Neural progenitor cell (in vitro differentiated cells): ENCODE data around the gene PRKCE. TPM values are rescaled to one million over a fixed set of nuclear protein-coding genes. Genes with fewer than 3 reads are reported as not detected.

Source experiments
- DNase-seq: peaks from one replicate; pipeline ENCODE4 v3.0.0-alpha.2; 2016; ENCODE audit warnings: low spot score
- H2AFZ ChIP-seq: fragments of 200-600 bp; sonication (generic); replicated peaks from 2 replicates; pipeline ENCODE4 v1.6.1; 2016; ENCODE audit warnings: antibody characterized with exemption
- H3F3A ChIP-seq: fragments of 200-600 bp; sonication (generic); 2 replicates; pipeline ENCODE4 v1.6.1; 2016; ENCODE audit warnings: antibody characterized with exemption, low read depth
- H3K27ac ChIP-seq: fragments of 200-600 bp; sonication (generic); 2 replicates; pipeline ENCODE4 v1.5.1; 2016; ENCODE audit warnings: mild to moderate bottlenecking
- H3K27me3 ChIP-seq: fragments of 200-600 bp; sonication (generic); 2 replicates; pipeline ENCODE4 v1.6.1; 2016; ENCODE audit warnings: mild to moderate bottlenecking, moderate library complexity
- H3K36me3 ChIP-seq: fragments of 200-600 bp; sonication (generic); 2 replicates; pipeline ENCODE4 v1.5.1; 2016
- H3K4me1 ChIP-seq: fragments of 200-600 bp; sonication (generic); 2 replicates; pipeline ENCODE4 v1.6.1; 2016; ENCODE audit warnings: mixed run types
- H3K4me2 ChIP-seq: fragments of 200-600 bp; sonication (generic); 2 replicates; pipeline ENCODE4 v1.6.1; 2016
- H3K4me3 ChIP-seq: fragments of 200-600 bp; sonication (generic); 2 replicates; pipeline ENCODE4 v1.5.1; 2016
- H3K79me2 ChIP-seq: fragments of 200-600 bp; sonication (generic); 2 replicates; pipeline ENCODE4 v1.6.1; 2016; ENCODE audit warnings: low read depth
- H3K9ac ChIP-seq: fragments of 200-600 bp; sonication (generic); 2 replicates; pipeline ENCODE4 v1.6.1; 2016
- H3K9me3 ChIP-seq: fragments of 200-600 bp; sonication (generic); 2 replicates; pipeline ENCODE4 v1.5.1; 2016; ENCODE audit warnings: low read depth
- H4K20me1 ChIP-seq: fragments of 200-600 bp; sonication (generic); 2 replicates; pipeline ENCODE4 v1.6.1; 2016; ENCODE audit warnings: low read depth
- H3K27ac Mint-ChIP-seq: 3 replicates; pipeline ENCODE4 v1.8.0; 2021; ENCODE audit warnings: mixed read lengths
- H3K27me3 Mint-ChIP-seq: 2 replicates; pipeline ENCODE4 v1.8.0; 2022; ENCODE audit warnings: low read depth, mild to moderate bottlenecking, inconsistent platforms, moderate library complexity, mixed read lengths; ENCODE audit not compliant: insufficient read depth
- H3K36me3 Mint-ChIP-seq: 3 replicates; pipeline ENCODE4 v1.8.0; 2021; ENCODE audit warnings: mixed read lengths
- H3K4me1 Mint-ChIP-seq: 3 replicates; pipeline ENCODE4 v1.8.0; 2021; ENCODE audit warnings: mixed read lengths
- H3K4me3 Mint-ChIP-seq: 3 replicates; pipeline ENCODE4 v1.8.0; 2021; ENCODE audit warnings: mild to moderate bottlenecking, moderate library complexity, mixed read lengths
- H3K9me3 Mint-ChIP-seq: 3 replicates; pipeline ENCODE4 v1.8.0; 2020; ENCODE audit warnings: mixed read lengths
- CTCF ChIP-seq: fragments of 200-600 bp; sonication (generic); IDR thresholded peaks from 2 replicates; pipeline ENCODE4 v1.5.1; 2017; ENCODE audit warnings: antibody characterized with exemption, mild to moderate bottlenecking
- EZH2 ChIP-seq: fragments of 200-600 bp; sonication (generic); IDR thresholded peaks from 2 replicates; pipeline ENCODE4 v1.6.1; 2017; ENCODE audit warnings: antibody characterized with exemption, mild to moderate bottlenecking, moderate library complexity
- EZH2phosphoT487 ChIP-seq: fragments of 200-600 bp; sonication (generic); IDR thresholded peaks from 2 replicates; pipeline ENCODE4 v1.6.1; 2017; ENCODE audit warnings: antibody characterized with exemption
- total RNA-seq: library from RNA; depleted of rRNA; stranded (reverse); fragments of >200 nt; gene quantifications from 2 replicates; pipeline ENCODE4 v1.2.3, GENCODE V29; 2015; ENCODE audit warnings: low replicate concordance

PRKCE gene
- total RNA-seq, 1 donor from 2014 or later: 4.1 TPM

- Histone ChIP-seq H3K4me2 (no peak overlapping the region), H3K4me3 (no peak overlapping the region), H3K27me3 (no peaks in the 10 kb centered on the region), H3K9ac (no peak overlapping the region), H3F3A (no peaks in the 10 kb centered on the region), H3K79me2 (no peaks in the 10 kb centered on the region), H2AFZ (no peak overlapping the region), H3K27ac (no peak overlapping the region), H3K36me3 (no peaks in the 10 kb centered on the region), H4K20me1 (no peaks in the 10 kb centered on the region), H3K4me1 (no peaks in the 10 kb centered on the region), H3K9me3 (peaks cover 6% of the 10 kb centered on the region)
- no peak for TF ChIP-seq EZH2
- no peak for TF ChIP-seq EZH2phosphoT487
- no peak for TF ChIP-seq CTCF
- H3K27me3 Mint-ChIP-seq: peaks cover 2% of the 10 kb centered on the region
- H3K9me3 Mint-ChIP-seq: peaks cover 6% of the 10 kb centered on the region
- DNase-seq: no peak
- peaks cover 2% of the 10 kb centered on the region for H3K36me3 Mint-ChIP-seq
- peaks cover 12% of the 10 kb centered on the region for H3K4me1 Mint-ChIP-seq
- H3K4me3 Mint-ChIP-seq: no peak overlapping the region
- no peak overlapping the region for H3K27ac Mint-ChIP-seq
These were observed 95.9 kb downstream of the PRKCE start for GRCh38 chr2:45747363-45747762.

- Histone ChIP-seq H3F3A (no peaks in the 10 kb centered on the region), H3K4me1 (no peaks in the 10 kb centered on the region), H3K79me2 (no peaks in the 10 kb centered on the region), H2AFZ (no peak overlapping the region), H3K27ac (no peak overlapping the region), H3K4me3 (no peak overlapping the region), H3K4me2 (no peak overlapping the region), H3K36me3 (no peaks in the 10 kb centered on the region), H3K9ac (no peak overlapping the region), H3K27me3 (no peaks in the 10 kb centered on the region), H4K20me1 (no peaks in the 10 kb centered on the region), H3K9me3 (peaks cover 6% of the 10 kb centered on the region)
- Mint-ChIP-seq H3K4me3 (no peak overlapping the region), H3K27me3 (peaks cover 2% of the 10 kb centered on the region), H3K27ac (no peak overlapping the region), H3K4me1 (peaks cover 10% of the 10 kb centered on the region), H3K36me3 (peaks cover 2% of the 10 kb centered on the region), H3K9me3 (peaks cover 6% of the 10 kb centered on the region)
- DNase-seq: no peak
- no peak for TF ChIP-seq CTCF
These were observed 96.8 kb downstream of the PRKCE start for GRCh38 chr2:45748239-45748638.

- Histone ChIP-seq H3K27me3 (no peaks in the 10 kb centered on the region), H3K4me3 (no peak overlapping the region), H3K9ac (no peak overlapping the region), H3K9me3 (peaks cover 6% of the 10 kb centered on the region), H4K20me1 (no peaks in the 10 kb centered on the region), H3K4me1 (peaks cover under 1% of the 10 kb centered on the region), H3K79me2 (no peaks in the 10 kb centered on the region), H3F3A (no peaks in the 10 kb centered on the region), H3K4me2 (no peak overlapping the region), H3K36me3 (no peaks in the 10 kb centered on the region), H3K27ac (no peak overlapping the region), H2AFZ (no peak overlapping the region)
- H3K36me3 Mint-ChIP-seq: peaks cover 2% of the 10 kb centered on the region
- DNase-seq: no peak
- H3K4me3 Mint-ChIP-seq: no peak overlapping the region
- no peak overlapping the region for H3K27ac Mint-ChIP-seq
- H3K4me1 Mint-ChIP-seq: peaks cover 15% of the 10 kb centered on the region
- H3K27me3 Mint-ChIP-seq: peaks cover 2% of the 10 kb centered on the region
- TF ChIP-seq CTCF (no peak), EZH2phosphoT487 (no peak), EZH2 (no peak)
- peaks cover 6% of the 10 kb centered on the region for H3K9me3 Mint-ChIP-seq
These were observed 98.5 kb downstream of the PRKCE start for GRCh38 chr2:45750001-45750400.
